ENCODE data around the gene PIK3R1. TPM values are rescaled to one million over a fixed set of nuclear protein-coding genes. Genes with fewer than 3 reads are reported as not detected.

PIK3R1 gene
- total RNA-seq, 2 donors from 2014 or later: 46.5 to 74.2 TPM

DNA sequence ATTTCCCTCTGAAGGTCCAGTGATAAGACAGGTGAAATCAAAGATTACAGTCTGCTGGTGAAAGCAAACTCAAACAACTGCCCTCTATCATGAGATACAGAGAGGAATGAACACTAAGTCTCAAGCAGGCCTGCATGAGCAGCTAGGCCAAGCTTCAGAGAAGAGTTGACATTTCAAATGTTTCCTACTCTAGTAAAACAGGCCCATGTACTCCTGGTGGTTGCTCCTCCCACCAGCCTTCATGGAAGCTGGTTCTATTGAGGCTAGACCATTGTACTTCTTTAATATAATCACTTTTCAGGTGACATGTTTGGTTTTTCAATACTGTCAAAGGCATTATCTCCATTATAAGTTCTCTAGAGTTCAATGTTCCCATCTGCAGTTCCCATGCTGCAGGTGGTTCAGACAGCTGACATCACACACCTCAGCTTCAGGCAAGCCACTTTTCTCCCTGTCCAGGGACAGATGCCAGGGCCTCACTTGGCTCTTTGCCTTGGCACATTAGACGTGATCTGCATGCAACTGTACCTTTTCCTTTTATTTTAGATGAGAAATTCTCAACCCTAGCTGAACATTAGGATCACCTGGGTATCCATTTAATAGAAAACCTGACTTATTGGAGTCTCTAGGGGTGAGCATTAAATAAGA is 89.8 kb downstream of the PIK3R1 start:
- H3K4me1 Mint-ChIP-seq (ENCODE audit: low read depth): peaks cover 39% of the 10 kb centered on the region
- H3K9me3 Mint-ChIP-seq: no peaks in the 10 kb centered on the region
- DNase-seq (no peak), ATAC-seq (replicated peaks in 1 of 2) (no peak)
- H3K4me3 Mint-ChIP-seq: no peak overlapping the region
- peak overlapping the region; percentile 31 for H3K27ac Mint-ChIP-seq
- H3K36me3 Mint-ChIP-seq (ENCODE audit: insufficient read depth in 2 of 2): peaks cover 0 to 2% of the 10 kb centered on the region in 2 donors
- peaks cover 16% of the 10 kb centered on the region for H3K27me3 Mint-ChIP-seq (ENCODE audit: low read depth)

GRCh38 chr5:68306361-68307014 is 90.9 kb downstream of the PIK3R1 start:
- Mint-ChIP-seq H3K27ac (no peak overlapping the region), H3K27me3 (ENCODE audit: low read depth) (peaks cover 16% of the 10 kb centered on the region), H3K4me3 (no peak overlapping the region), H3K4me1 (ENCODE audit: low read depth) (peaks cover 31% of the 10 kb centered on the region), H3K36me3 (ENCODE audit: insufficient read depth in 2 of 2) (peaks cover 0 to 2% of the 10 kb centered on the region in 2 donors), H3K9me3 (no peaks in the 10 kb centered on the region)
- DNase-seq (no peak), ATAC-seq (replicated peaks in 1 of 2) (no peak)

DNA sequence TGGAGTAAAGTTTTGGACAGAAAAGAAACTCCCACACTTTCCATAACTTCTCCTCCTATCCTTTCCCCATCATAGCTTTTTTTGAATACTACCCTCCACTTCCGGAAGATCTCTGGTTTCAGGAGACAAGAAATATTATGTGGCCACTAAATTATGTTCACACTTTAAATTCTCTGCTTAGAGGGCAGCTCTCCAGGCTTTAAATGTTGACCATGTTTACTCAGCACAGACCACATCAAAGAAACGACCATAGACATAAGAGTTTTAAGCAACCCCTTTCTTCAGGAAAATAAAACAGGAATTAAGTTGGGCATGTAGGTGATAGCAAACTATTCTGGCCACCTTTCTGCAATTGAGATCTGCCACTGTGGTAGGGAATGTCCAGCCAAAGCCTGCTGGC is 97.8 kb downstream of the PIK3R1 start:
- peaks cover 0 to 3% of the 10 kb centered on the region in 2 donors for H3K36me3 Mint-ChIP-seq (ENCODE audit: insufficient read depth in 2 of 2)
- H3K27ac Mint-ChIP-seq: no peak overlapping the region
- no peak for ATAC-seq (replicated peaks in 1 of 2)

GRCh38 chr5:68314465-68314864 is 98.9 kb downstream of the PIK3R1 start:
- H3K27ac Mint-ChIP-seq: no peak overlapping the region
- H3K4me1 Mint-ChIP-seq (ENCODE audit: low read depth): peaks cover 21% of the 10 kb centered on the region
- H3K27me3 Mint-ChIP-seq (ENCODE audit: low read depth): peaks cover 11% of the 10 kb centered on the region
- no peak for ATAC-seq (replicated peaks in 1 of 2)
- peaks cover 0 to 3% of the 10 kb centered on the region in 2 donors for H3K36me3 Mint-ChIP-seq (ENCODE audit: insufficient read depth in 2 of 2)
- H3K9me3 Mint-ChIP-seq: peaks cover 0 to 2% of the 10 kb centered on the region in 2 donors
- DNase-seq: no peak
- H3K4me3 Mint-ChIP-seq: no peak overlapping the region

More for the DNA sequence above, 97.8 kb downstream of the PIK3R1 start:
- H3K4me3 Mint-ChIP-seq: no peak overlapping the region
- H3K27me3 Mint-ChIP-seq (ENCODE audit: low read depth): peaks cover 10% of the 10 kb centered on the region
- H3K9me3 Mint-ChIP-seq: peaks cover 0 to 2% of the 10 kb centered on the region in 2 donors
- H3K4me1 Mint-ChIP-seq (ENCODE audit: low read depth): peaks cover 18% of the 10 kb centered on the region
- DNase-seq: no peak

DNA sequence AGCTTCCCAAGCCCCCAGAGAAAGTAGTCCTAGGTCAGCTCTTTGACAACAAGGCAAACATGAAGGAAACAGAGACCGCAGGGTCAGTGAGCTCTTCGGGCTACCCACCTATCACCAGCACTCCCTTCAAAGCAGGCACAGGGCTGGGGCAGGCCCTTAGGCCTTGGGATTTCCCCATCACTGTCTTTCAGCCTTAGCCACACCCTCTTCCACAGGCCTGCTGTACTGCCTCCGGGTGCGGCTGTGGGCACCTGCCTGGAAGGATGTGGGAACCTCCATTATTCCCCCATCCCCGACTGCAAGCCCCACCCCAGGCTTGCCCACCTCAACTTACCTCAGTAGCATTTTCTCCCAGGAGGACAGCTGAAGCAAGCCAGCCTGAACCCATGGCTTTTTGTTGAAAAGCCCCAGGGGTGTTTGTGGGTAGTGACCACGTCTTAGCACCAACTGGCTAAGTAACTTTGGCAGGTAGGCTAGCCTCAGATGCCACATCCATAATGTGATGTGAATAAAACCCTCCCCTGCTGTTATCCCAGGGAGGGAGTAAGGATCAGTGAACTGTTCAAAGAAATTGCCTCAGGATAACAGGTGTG is 100.2 kb downstream of the PIK3R1 start:
- H3K27ac Mint-ChIP-seq: no peak overlapping the region
- H3K27me3 Mint-ChIP-seq (ENCODE audit: low read depth): peaks cover 19% of the 10 kb centered on the region
- DNase-seq: peak; percentile 43 to 54
- peak; percentile 95 to 99 for ATAC-seq (replicated peaks in 1 of 2)
- H3K36me3 Mint-ChIP-seq (ENCODE audit: insufficient read depth in 2 of 2): peaks cover 0 to 3% of the 10 kb centered on the region in 2 donors
- H3K4me3 Mint-ChIP-seq: no peak overlapping the region
- H3K9me3 Mint-ChIP-seq: peaks cover 0 to 2% of the 10 kb centered on the region in 2 donors
- peaks cover 23% of the 10 kb centered on the region for H3K4me1 Mint-ChIP-seq (ENCODE audit: low read depth)

- Mint-ChIP-seq H3K4me1 (ENCODE audit: low read depth) (peaks cover 23% of the 10 kb centered on the region), H3K4me3 (no peak overlapping the region), H3K27me3 (ENCODE audit: low read depth) (peaks cover 19% of the 10 kb centered on the region), H3K36me3 (ENCODE audit: insufficient read depth in 2 of 2) (peaks cover 0 to 3% of the 10 kb centered on the region in 2 donors), H3K27ac (no peak overlapping the region), H3K9me3 (peaks cover 0 to 2% of the 10 kb centered on the region in 2 donors)
- no peak for ATAC-seq (replicated peaks in 1 of 2)
- no peak for DNase-seq
Measured at GRCh38 chr5:68316469-68316868, 100.9 kb downstream of the PIK3R1 start.

DNA sequence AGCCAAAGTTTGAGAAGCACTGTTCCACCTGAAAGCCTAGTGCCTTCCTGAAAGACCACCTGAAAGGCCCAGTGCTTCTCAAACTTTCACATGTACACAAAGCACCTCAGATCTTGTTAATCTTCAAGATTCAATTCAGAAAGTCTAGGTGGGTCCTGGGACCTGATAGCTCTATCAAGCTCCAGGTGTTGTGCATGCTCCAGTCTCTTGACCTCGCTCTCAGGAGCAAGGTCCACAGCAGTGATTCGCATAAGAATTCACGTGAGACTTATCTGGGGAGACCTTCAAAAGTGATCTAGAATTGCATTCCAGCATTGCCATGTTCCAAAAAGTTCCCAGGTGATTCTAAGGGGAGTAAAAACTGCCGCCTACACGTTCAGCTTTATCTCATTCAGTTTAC is 102.1 kb downstream of the PIK3R1 start:
- peaks cover 23% of the 10 kb centered on the region for H3K4me1 Mint-ChIP-seq (ENCODE audit: low read depth)
- H3K36me3 Mint-ChIP-seq (ENCODE audit: insufficient read depth in 2 of 2): peaks cover 0 to 3% of the 10 kb centered on the region in 2 donors
- peaks cover 0 to 2% of the 10 kb centered on the region in 2 donors for H3K9me3 Mint-ChIP-seq
- H3K27ac Mint-ChIP-seq: no peak overlapping the region
- H3K27me3 Mint-ChIP-seq (ENCODE audit: low read depth): peaks cover 19% of the 10 kb centered on the region
- no peak for ATAC-seq (replicated peaks in 1 of 2)
- no peak overlapping the region for H3K4me3 Mint-ChIP-seq
- no peak for DNase-seq

DNA sequence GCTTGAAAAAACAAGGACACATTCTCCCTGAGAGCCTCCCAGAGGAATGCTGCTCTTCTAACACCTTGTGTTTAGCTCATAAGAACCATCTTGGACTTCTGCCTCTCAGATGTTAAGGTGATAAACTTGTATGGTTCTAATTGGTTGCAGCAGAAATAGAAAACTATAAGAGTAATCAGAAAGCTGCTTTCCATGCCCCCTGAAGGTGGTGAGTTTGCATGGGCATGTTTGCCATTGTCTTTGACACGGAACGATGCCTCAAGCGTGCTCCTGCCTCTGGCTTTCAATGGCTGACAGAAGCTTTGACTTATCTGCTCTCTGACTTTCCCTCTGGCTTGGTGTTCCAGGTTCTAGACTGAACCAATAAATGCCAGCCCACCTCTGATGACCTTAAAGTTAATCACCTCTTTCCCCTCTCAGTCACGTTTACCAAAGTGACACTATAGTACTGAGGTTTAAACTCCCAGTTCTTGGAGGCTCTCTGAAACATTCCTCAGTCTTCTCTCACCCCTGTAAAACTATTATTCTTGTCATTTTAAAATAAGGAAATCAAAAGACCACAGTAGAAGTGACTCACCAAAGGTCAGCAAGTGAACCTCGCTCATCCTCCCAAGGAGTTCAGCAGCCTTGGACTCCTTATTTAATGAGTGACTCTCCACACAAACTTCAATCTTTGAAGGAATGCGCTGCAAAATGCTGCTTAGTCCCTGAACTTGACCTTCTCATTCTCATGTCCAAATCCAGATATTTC is 103.6 kb downstream of the PIK3R1 start:
- no peak overlapping the region for H3K4me3 Mint-ChIP-seq
- H3K9me3 Mint-ChIP-seq: peaks cover 0 to 2% of the 10 kb centered on the region in 2 donors
- H3K4me1 Mint-ChIP-seq (ENCODE audit: low read depth): peaks cover 23% of the 10 kb centered on the region
- DNase-seq: no peak
- H3K27ac Mint-ChIP-seq: no peak overlapping the region
- no peak for ATAC-seq (replicated peaks in 1 of 2)
- peaks cover 0 to 3% of the 10 kb centered on the region in 2 donors for H3K36me3 Mint-ChIP-seq (ENCODE audit: insufficient read depth in 2 of 2)
- H3K27me3 Mint-ChIP-seq (ENCODE audit: low read depth): peaks cover 19% of the 10 kb centered on the region

- DNase-seq: no peak
- H3K27ac Mint-ChIP-seq: no peak overlapping the region
- no peak overlapping the region for H3K4me3 Mint-ChIP-seq
- peaks cover 24% of the 10 kb centered on the region for H3K27me3 Mint-ChIP-seq (ENCODE audit: low read depth)
- H3K4me1 Mint-ChIP-seq (ENCODE audit: low read depth): peaks cover 23% of the 10 kb centered on the region
- ATAC-seq (replicated peaks in 1 of 2): no peak
- H3K9me3 Mint-ChIP-seq: peaks cover 0 to 5% of the 10 kb centered on the region in 2 donors
- H3K36me3 Mint-ChIP-seq (ENCODE audit: insufficient read depth in 2 of 2): peaks cover 0 to 7% of the 10 kb centered on the region in 2 donors
Measured at GRCh38 chr5:68319706-68320412, 104.3 kb downstream of the PIK3R1 start.

DNA sequence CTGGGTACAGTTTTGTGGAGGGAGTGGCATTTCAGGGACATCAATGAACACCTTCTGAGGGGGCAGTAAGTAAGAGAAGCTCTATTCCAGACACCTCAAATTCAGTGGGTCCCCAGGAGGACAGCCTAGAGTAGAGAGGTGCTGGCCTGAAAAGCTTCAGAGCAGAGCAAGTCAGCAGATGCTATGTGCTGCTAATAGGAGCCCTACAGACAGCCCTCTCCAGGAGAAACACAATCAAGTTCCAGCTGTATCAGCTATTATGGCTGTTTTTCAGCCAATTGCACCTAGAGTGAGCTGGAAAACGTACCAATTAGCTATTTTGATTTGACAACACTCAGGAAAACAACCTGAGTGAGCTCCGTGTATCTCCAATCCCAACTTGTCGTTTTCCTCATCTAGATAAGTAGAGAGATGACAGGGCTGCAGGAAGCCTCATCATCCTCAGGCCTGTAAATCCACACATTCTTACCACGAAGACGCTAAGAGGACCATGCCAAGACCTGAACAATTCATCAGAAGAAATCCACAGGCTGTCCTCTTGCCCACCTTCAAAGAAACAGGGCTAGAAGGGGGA is 104.9 kb downstream of the PIK3R1 start:
- peaks cover 30% of the 10 kb centered on the region for H3K27me3 Mint-ChIP-seq (ENCODE audit: low read depth)
- no peak overlapping the region for H3K27ac Mint-ChIP-seq
- H3K9me3 Mint-ChIP-seq: peaks cover 2 to 6% of the 10 kb centered on the region in 2 donors
- no peak for DNase-seq
- no peak overlapping the region for H3K4me3 Mint-ChIP-seq
- no peak for ATAC-seq (replicated peaks in 1 of 2)
- peaks cover 18% of the 10 kb centered on the region for H3K4me1 Mint-ChIP-seq (ENCODE audit: low read depth)
- peaks cover 0 to 7% of the 10 kb centered on the region in 2 donors for H3K36me3 Mint-ChIP-seq (ENCODE audit: insufficient read depth in 2 of 2)

DNA sequence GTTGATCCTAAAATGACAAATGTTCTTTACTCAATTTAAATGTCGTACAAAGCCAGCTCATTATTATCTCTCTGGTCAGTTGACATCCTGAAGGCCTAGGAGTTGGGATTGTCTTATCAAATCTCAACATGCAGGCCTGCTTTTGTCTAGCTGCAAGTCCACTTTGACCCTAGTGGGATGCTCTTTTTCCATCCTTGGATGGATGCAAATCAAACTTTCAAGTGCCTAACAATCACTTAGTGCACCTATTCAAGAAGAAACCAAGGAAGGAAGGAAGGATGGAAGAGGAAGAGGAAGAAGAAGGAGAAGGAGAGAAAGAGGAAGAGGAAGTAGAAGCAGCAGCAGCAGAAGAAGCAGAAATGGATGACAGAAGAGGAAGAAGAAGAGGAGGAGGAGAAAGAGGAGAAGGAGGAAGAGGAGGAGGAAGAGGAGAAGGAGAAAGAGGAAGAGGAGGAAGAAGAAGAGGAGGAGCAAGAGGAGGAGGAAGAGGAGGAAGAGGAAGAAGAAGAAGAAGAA is 109.6 kb downstream of the PIK3R1 start:
- Mint-ChIP-seq H3K27me3 (ENCODE audit: low read depth) (peaks cover 30% of the 10 kb centered on the region), H3K36me3 (ENCODE audit: insufficient read depth in 2 of 2) (peaks cover 0 to 4% of the 10 kb centered on the region in 2 donors), H3K9me3 (peaks cover 2 to 6% of the 10 kb centered on the region in 2 donors), H3K27ac (peak overlapping the region; percentile 52), H3K4me1 (ENCODE audit: low read depth) (no peaks in the 10 kb centered on the region), H3K4me3 (no peak overlapping the region)
- no peak for ATAC-seq (replicated peaks in 1 of 2)
- no peak for DNase-seq
